ENCODE results near the gene C1orf52. TPM values are rescaled to one million over a fixed set of nuclear protein-coding genes. Genes with fewer than 3 reads are reported as not detected.

Gene C1orf52
- polyA plus RNA-seq, 3 donors: 18.5 to 29.1 (median 19.7) TPM

DNA sequence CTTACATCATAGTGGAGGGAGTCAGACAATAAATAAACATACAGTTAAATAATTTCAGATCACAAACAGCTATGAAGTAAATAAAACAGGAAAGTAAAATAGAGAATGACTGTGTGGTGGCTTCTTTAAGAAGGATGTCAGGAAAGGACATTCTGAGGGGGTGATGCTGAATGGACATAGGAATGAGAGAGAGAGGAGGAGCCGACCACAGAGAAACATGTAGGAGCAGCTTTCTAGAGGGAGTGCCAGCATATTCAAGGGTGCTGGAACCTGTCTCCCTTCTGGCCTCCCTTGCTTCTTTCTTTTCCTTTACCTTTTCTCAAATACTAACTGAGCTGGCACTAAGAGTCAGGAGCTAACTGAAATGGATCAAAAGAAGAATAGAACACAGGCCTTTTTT lies 37.5 kb upstream of the C1orf52 start:
- Histone ChIP-seq H3K27ac (ENCODE audit: low read depth in 1 of 2, low read length in 2 of 2) (no peak overlapping the region), H3K4me2 (replicated peaks; ENCODE audit: extremely low read depth, low read length, poor library complexity, severe bottlenecking) (no peak overlapping the region), H3K36me3 (replicated peaks in 1 of 2; ENCODE audit: control insufficient read depth in 1 of 2, insufficient read depth in 2 of 2, low read length in 2 of 2) (no peaks in the 10 kb centered on the region), H3K4me1 (ENCODE audit: control insufficient read depth in 1 of 2, insufficient read depth in 2 of 2, low read length in 2 of 2) (no peaks in the 10 kb centered on the region), H3K4me3 (replicated peaks in 1 of 3; ENCODE audit: low read depth in 2 of 3, low read length in 3 of 3) (no peak overlapping the region), H3K9me3 (replicated peaks in 1 of 2; ENCODE audit: control insufficient read depth in 1 of 2, insufficient read depth in 1 of 2, low read length in 2 of 2) (no peaks in the 10 kb centered on the region), H3K27me3 (ENCODE audit: control insufficient read depth in 2 of 2, insufficient read depth in 2 of 2, low read length in 2 of 2) (no peaks in the 10 kb centered on the region), H2AFZ (ENCODE audit: insufficient read depth, low read depth, low read length, poor library complexity, severe bottlenecking) (no peak overlapping the region), H3K79me2 (ENCODE audit: insufficient read depth, low read length) (no peaks in the 10 kb centered on the region), H3K9ac (ENCODE audit: insufficient read depth, low read length, poor library complexity, severe bottlenecking) (no peak overlapping the region), H4K20me1 (ENCODE audit: insufficient read depth, low read length) (no peaks in the 10 kb centered on the region)
- Mint-ChIP-seq H3K36me3 (no peaks in the 10 kb centered on the region), H3K4me1 (no peaks in the 10 kb centered on the region), H3K27me3 (ENCODE audit: low read depth in 3 of 3) (peaks cover 0 to 4% (median 2%) of the 10 kb centered on the region in 3 donors), H3K9me3 (peaks cover 0 to 4% (median 0%) of the 10 kb centered on the region in 7 donors), H3K27ac (no peak overlapping the region), H3K4me3 (no peak overlapping the region)
- intact Hi-C loops (cut with micrococcal nuclease): no loop called here
- TF ChIP-seq, protein P1, sequence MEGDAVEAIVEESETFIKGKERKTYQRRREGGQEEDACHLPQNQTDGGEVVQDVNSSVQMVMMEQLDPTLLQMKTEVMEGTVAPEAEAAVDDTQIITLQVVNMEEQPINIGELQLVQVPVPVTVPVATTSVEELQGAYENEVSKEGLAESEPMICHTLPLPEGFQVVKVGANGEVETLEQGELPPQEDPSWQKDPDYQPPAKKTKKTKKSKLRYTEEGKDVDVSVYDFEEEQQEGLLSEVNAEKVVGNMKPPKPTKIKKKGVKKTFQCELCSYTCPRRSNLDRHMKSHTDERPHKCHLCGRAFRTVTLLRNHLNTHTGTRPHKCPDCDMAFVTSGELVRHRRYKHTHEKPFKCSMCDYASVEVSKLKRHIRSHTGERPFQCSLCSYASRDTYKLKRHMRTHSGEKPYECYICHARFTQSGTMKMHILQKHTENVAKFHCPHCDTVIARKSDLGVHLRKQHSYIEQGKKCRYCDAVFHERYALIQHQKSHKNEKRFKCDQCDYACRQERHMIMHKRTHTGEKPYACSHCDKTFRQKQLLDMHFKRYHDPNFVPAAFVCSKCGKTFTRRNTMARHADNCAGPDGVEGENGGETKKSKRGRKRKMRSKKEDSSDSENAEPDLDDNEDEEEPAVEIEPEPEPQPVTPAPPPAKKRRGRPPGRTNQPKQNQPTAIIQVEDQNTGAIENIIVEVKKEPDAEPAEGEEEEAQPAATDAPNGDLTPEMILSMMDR (IDR thresholded peaks at IDR 0.05): no peak
- WGBS (ENCODE audit: insufficient coverage): no CpG with 5 or more reads among the region's 1 CpG
- no peak for DNase-seq

DNA sequence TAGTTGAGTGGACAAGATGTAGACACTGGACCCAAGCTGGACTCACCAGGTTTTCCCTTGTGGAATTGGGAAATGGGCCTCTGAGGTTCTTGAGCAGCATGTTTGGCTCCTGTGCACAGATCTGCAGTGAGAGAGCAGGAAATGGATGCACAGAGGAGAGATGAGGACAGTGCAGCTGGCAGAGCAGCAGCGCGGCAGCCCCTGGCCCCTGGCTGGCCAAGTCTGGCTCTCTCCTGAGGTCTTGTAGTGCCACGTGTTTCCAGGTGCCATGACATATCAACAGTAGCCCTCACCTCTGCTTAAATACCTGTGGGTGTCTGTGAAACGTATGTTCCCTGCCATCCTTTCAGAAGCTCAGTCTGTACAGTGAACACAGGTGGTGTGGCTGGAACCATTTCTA lies 36.2 kb upstream of the C1orf52 start:
- Histone ChIP-seq H3K36me3 (replicated peaks in 1 of 2; ENCODE audit: control insufficient read depth in 1 of 2, insufficient read depth in 2 of 2, low read length in 2 of 2) (no peaks in the 10 kb centered on the region), H3K4me1 (ENCODE audit: control insufficient read depth in 1 of 2, insufficient read depth in 2 of 2, low read length in 2 of 2) (no peaks in the 10 kb centered on the region), H3K27me3 (ENCODE audit: control insufficient read depth in 2 of 2, insufficient read depth in 2 of 2, low read length in 2 of 2) (no peaks in the 10 kb centered on the region), H3K4me3 (replicated peaks in 1 of 3; ENCODE audit: low read depth in 2 of 3, low read length in 3 of 3) (no peak overlapping the region), H3K27ac (ENCODE audit: low read depth in 1 of 2, low read length in 2 of 2) (no peak overlapping the region), H3K4me2 (replicated peaks; ENCODE audit: extremely low read depth, low read length, poor library complexity, severe bottlenecking) (no peak overlapping the region), H4K20me1 (ENCODE audit: insufficient read depth, low read length) (no peaks in the 10 kb centered on the region), H3K79me2 (ENCODE audit: insufficient read depth, low read length) (no peaks in the 10 kb centered on the region), H2AFZ (ENCODE audit: insufficient read depth, low read depth, low read length, poor library complexity, severe bottlenecking) (no peak overlapping the region), H3K9ac (ENCODE audit: insufficient read depth, low read length, poor library complexity, severe bottlenecking) (no peak overlapping the region), H3K9me3 (replicated peaks in 1 of 2; ENCODE audit: control insufficient read depth in 1 of 2, insufficient read depth in 1 of 2, low read length in 2 of 2) (no peaks in the 10 kb centered on the region)
- 100% methylated on average over 4 of the region's 4 CpGs for WGBS (ENCODE audit: insufficient coverage)
- H3K9me3 Mint-ChIP-seq: peaks cover 0 to 4% (median 0%) of the 10 kb centered on the region in 7 donors
- H3K36me3 Mint-ChIP-seq: no peaks in the 10 kb centered on the region
- no peak overlapping the region for H3K4me3 Mint-ChIP-seq
- TF ChIP-seq, protein P1 (IDR thresholded peaks at IDR 0.05): no peak
- no peak for DNase-seq
- no peaks in the 10 kb centered on the region for H3K4me1 Mint-ChIP-seq
- H3K27ac Mint-ChIP-seq: no peak overlapping the region
- H3K27me3 Mint-ChIP-seq (ENCODE audit: low read depth in 3 of 3): peaks cover 0 to 4% (median 2%) of the 10 kb centered on the region in 3 donors
- intact Hi-C loops (cut with micrococcal nuclease): no loop called here

Measured in CD14-positive monocyte (primary cell).